Caco-2 (cell line): ENCODE measurements around the gene ERC2. TPM values are rescaled to one million over a fixed set of nuclear protein-coding genes. Genes with fewer than 3 reads are reported as not detected.

Experiments used
- BruUV-seq: library from RNA; stranded (reverse); fragments of 400-500 nt; replicated peaks from 2 replicates; lab custom pipeline; 2021; lab: Mats Ljungman, UMichigan
- CTCF ChIA-PET: fragments of 300-600 bp; sonication (Branson Sonifier 250); formaldehyde crosslinking; loops from one replicate; lab custom pipeline; 2022; ENCODE audit warnings: antibody characterized with exemption; lab: Charles Lee
- POLR2A ChIA-PET: fragments of 300-600 bp; sonication (Branson Sonifier 250); formaldehyde crosslinking; loops from one replicate; lab custom pipeline; 2022; ENCODE audit warnings: antibody characterized with exemption; lab: Charles Lee
- DNase-seq, 2 experiments: peaks; one replicate each; pipeline versions ENCODE4 v3.0.0 to v3.0.0-alpha.2; 2020 to 2022
- H3K27me3 ChIP-seq: replicated peaks from 2 replicates; pipeline ENCODE4 v1.6.0; 2011; ENCODE audit warnings: low read length; ENCODE audit not compliant: control insufficient read depth, insufficient read depth
- H3K36me3 ChIP-seq: 2 replicates; pipeline ENCODE4 v1.5.1; 2011; ENCODE audit warnings: low read length; ENCODE audit not compliant: control insufficient read depth, insufficient read depth
- H3K4me1 ChIP-seq: fragments of 250-450 bp; sonication (Bioruptor Pico); 2 replicates; pipeline ENCODE4 v1.5.1; 2020; ENCODE audit warnings: mild to moderate bottlenecking
- H3K4me3 ChIP-seq: 2 replicates; pipeline ENCODE4 v1.5.1; 2011; ENCODE audit warnings: low read depth, mild to moderate bottlenecking, control low read depth, low read length
- H3K9me3 ChIP-seq: fragments of 250-450 bp; sonication (Bioruptor Pico); 2 replicates; pipeline ENCODE4 v1.5.1; 2020; ENCODE audit warnings: mild to moderate bottlenecking, moderate library complexity
- H3K27ac Mint-ChIP-seq: one replicate; pipeline ENCODE4 v1.8.0; 2022; ENCODE audit warnings: mixed read lengths; ENCODE audit not compliant: unreplicated experiment
- H3K27me3 Mint-ChIP-seq: one replicate; pipeline ENCODE4 v1.8.0; 2022; ENCODE audit warnings: mixed read lengths; ENCODE audit not compliant: insufficient read depth, unreplicated experiment
- H3K36me3 Mint-ChIP-seq: one replicate; pipeline ENCODE4 v1.8.0; 2022; ENCODE audit warnings: mild to moderate bottlenecking, mixed read lengths; ENCODE audit not compliant: insufficient read depth, unreplicated experiment
- H3K4me1 Mint-ChIP-seq: one replicate; pipeline ENCODE4 v1.8.0; 2022; ENCODE audit warnings: low read depth, mixed read lengths; ENCODE audit not compliant: unreplicated experiment
- H3K4me3 Mint-ChIP-seq: one replicate; pipeline ENCODE4 v1.8.0; 2022; ENCODE audit warnings: mild to moderate bottlenecking, moderate library complexity, mixed read lengths; ENCODE audit not compliant: unreplicated experiment
- H3K9me3 Mint-ChIP-seq: one replicate; pipeline ENCODE4 v1.8.0; 2022; ENCODE audit warnings: mixed read lengths; ENCODE audit not compliant: unreplicated experiment
- CTCF ChIP-seq, 2 experiments: fragments of 200-600 bp in 1 of 2; IDR thresholded peaks; 1 replicate in 1 of 2; 2 replicates in 1 of 2; pipeline versions ENCODE4 v1.5.1 to v1.8.0; 2011 to 2022; ENCODE audit warnings: antibody characterized with exemption in 1 of 2, control low read depth in 1 of 2, inconsistent platforms in 1 of 2, low read depth in 1 of 2, low read length in 1 of 2, mild to moderate bottlenecking in 1 of 2, moderate library complexity in 1 of 2; ENCODE audit not compliant: insufficient read depth in 1 of 2, severe bottlenecking in 1 of 2, unreplicated experiment in 1 of 2
- intact Hi-C: fragments of 100-400 bp; cut with micrococcal nuclease; formaldehyde crosslinking; loops from one replicate; pipeline ENCODE4 v1.10.0; 2022; ENCODE audit not compliant: unreplicated experiment
- total RNA-seq: library from RNA; stranded (reverse); gene quantifications from 2 replicates; pipeline ENCODE4 v1.2.3, GENCODE V29; 2022

Gene ERC2
- total RNA-seq, 1 experiment from 2014 or later = 0.54 TPM

GRCh38 chr3:56125358-56126005, 342.8 kb downstream of the ERC2 start:
- intact Hi-C loops = no loop called here
- no peak overlapping the region for H3K4me3 ChIP-seq
- H3K36me3 Mint-ChIP-seq = peaks cover 7% of the 10 kb centered on the region
- H3K27me3 ChIP-seq = no peaks in the 10 kb centered on the region
- no peaks in the 10 kb centered on the region for H3K36me3 ChIP-seq
- H3K27ac Mint-ChIP-seq = no peak overlapping the region
- peaks cover 13% of the 10 kb centered on the region for H3K9me3 Mint-ChIP-seq
- H3K9me3 ChIP-seq = no peaks in the 10 kb centered on the region; the same call in 1 of the 2 replicates
- H3K4me1 Mint-ChIP-seq = no peaks in the 10 kb centered on the region
- H3K27me3 Mint-ChIP-seq = no peaks in the 10 kb centered on the region
- no peak overlapping the region for H3K4me3 Mint-ChIP-seq
- BruUV-seq = no TSS peak
- TF ChIP-seq CTCF (IDR thresholded peaks at IDR 0.05; ENCODE audit: insufficient read depth in 1 of 2, low read depth in 1 of 2, low read length in 1 of 2, severe bottlenecking in 1 of 2, unreplicated experiment in 1 of 2) = no peak
- CTCF ChIA-PET = no interaction called here
- POLR2A ChIA-PET = no interaction called here
- DNase-seq = no peak
- peaks cover 12% of the 10 kb centered on the region for H3K4me1 ChIP-seq

- Mint-ChIP-seq H3K27ac (no peak overlapping the region), H3K27me3 (no peaks in the 10 kb centered on the region), H3K36me3 (peaks cover 7% of the 10 kb centered on the region), H3K4me3 (no peak overlapping the region), H3K4me1 (no peaks in the 10 kb centered on the region), H3K9me3 (peaks cover 13% of the 10 kb centered on the region)
- Histone ChIP-seq H3K4me3 (no peak overlapping the region), H3K36me3 (no peaks in the 10 kb centered on the region), H3K27me3 (no peaks in the 10 kb centered on the region), H3K4me1 (peaks cover 9% of the 10 kb centered on the region; the same call in 1 of the 2 replicates), H3K9me3 (no peaks in the 10 kb centered on the region; the same call in 1 of the 2 replicates)
- no peak for DNase-seq
- POLR2A ChIA-PET = no interaction called here
- BruUV-seq = no TSS peak
- intact Hi-C loops = no loop called here
- CTCF ChIA-PET = no interaction called here
- no peak for TF ChIP-seq CTCF (IDR thresholded peaks at IDR 0.05; ENCODE audit: insufficient read depth in 1 of 2, low read depth in 1 of 2, low read length in 1 of 2, severe bottlenecking in 1 of 2, unreplicated experiment in 1 of 2)
These were observed 343.7 kb downstream of the ERC2 start for GRCh38 chr3:56124546-56124945.

- Mint-ChIP-seq H3K27ac (no peak overlapping the region), H3K36me3 (peaks cover 7% of the 10 kb centered on the region), H3K27me3 (no peaks in the 10 kb centered on the region), H3K4me3 (no peak overlapping the region), H3K9me3 (peaks cover 13% of the 10 kb centered on the region), H3K4me1 (no peaks in the 10 kb centered on the region)
- TF ChIP-seq CTCF (IDR thresholded peaks at IDR 0.05; ENCODE audit: insufficient read depth in 1 of 2, low read depth in 1 of 2, low read length in 1 of 2, severe bottlenecking in 1 of 2, unreplicated experiment in 1 of 2) = no peak
- H3K27me3 ChIP-seq = no peaks in the 10 kb centered on the region
- no peaks in the 10 kb centered on the region; the same call in 1 of the 2 replicates for H3K9me3 ChIP-seq
- no peak for DNase-seq
- CTCF ChIA-PET = no interaction called here
- intact Hi-C loops = no loop called here
- H3K4me1 ChIP-seq = 0 out of 2 replicates have a peak, but pooled peaks cover 7% of the 10 kb centered on the region
- H3K4me3 ChIP-seq = no peak overlapping the region
- POLR2A ChIA-PET = no interaction called here
- H3K36me3 ChIP-seq = no peaks in the 10 kb centered on the region
- BruUV-seq = no TSS peak
These were observed 344.8 kb downstream of the ERC2 start for GRCh38 chr3:56123487-56123886.
